Vagina (tissue), 2 donors: Measurements from ENCODE around the gene FAR2.

ENCODE experiments used
- POLR2A ChIP-seq, 2 donors: fragments of 450-650 bp; IDR thresholded peaks; one replicate each; pipeline ENCODE4 v1.6.1; 2017; ENCODE audit warnings: antibody characterized with exemption in 2 of 2, mild to moderate bottlenecking in 2 of 2, moderate library complexity in 2 of 2
- TF ChIP-seq, protein P1 (sequence below), 3 experiments: fragments of 450-650 bp in 2 of 3; fragments of 200-600 bp in 1 of 3; sonication (generic) in 1 of 3; IDR thresholded peaks; one replicate each; pipeline ENCODE4 v1.5.1; 2017 to 2019; ENCODE audit warnings: antibody characterized with exemption in 3 of 3, mild to moderate bottlenecking in 2 of 3, moderate library complexity in 2 of 3

GRCh38 chr12:29306682-29307081 lies 157.6 kb downstream of the FAR2 start:
- no peak for TF ChIP-seq POLR2A (IDR thresholded peaks at IDR 0.05)
- TF ChIP-seq, protein P1, sequence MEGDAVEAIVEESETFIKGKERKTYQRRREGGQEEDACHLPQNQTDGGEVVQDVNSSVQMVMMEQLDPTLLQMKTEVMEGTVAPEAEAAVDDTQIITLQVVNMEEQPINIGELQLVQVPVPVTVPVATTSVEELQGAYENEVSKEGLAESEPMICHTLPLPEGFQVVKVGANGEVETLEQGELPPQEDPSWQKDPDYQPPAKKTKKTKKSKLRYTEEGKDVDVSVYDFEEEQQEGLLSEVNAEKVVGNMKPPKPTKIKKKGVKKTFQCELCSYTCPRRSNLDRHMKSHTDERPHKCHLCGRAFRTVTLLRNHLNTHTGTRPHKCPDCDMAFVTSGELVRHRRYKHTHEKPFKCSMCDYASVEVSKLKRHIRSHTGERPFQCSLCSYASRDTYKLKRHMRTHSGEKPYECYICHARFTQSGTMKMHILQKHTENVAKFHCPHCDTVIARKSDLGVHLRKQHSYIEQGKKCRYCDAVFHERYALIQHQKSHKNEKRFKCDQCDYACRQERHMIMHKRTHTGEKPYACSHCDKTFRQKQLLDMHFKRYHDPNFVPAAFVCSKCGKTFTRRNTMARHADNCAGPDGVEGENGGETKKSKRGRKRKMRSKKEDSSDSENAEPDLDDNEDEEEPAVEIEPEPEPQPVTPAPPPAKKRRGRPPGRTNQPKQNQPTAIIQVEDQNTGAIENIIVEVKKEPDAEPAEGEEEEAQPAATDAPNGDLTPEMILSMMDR (IDR thresholded peaks at IDR 0.05): no peak
